Peyer's patch (tissue), 4 donors: ENCODE results near the gene BEGAIN. TPM values are rescaled to one million over a fixed set of nuclear protein-coding genes. Genes with fewer than 3 reads are reported as not detected.

ENCODE experiments used
- DNase-seq, 3 donors: peaks; one replicate each; pipeline ENCODE4 v3.0.0-alpha.2; 2017 to 2019
- H3K27ac ChIP-seq, 4 donors: fragments of 200-600 bp; sonication (generic); one replicate each; pipeline ENCODE4 v1.5.1; 2016 to 2019
- H3K27me3 ChIP-seq, 2 donors: fragments of 200-600 bp; sonication (generic); one replicate each; pipeline ENCODE4 v1.5.1; 2019
- H3K36me3 ChIP-seq, 3 donors: fragments of 200-600 bp; sonication (generic); one replicate each; pipeline ENCODE4 v1.5.1; 2016 to 2019
- H3K4me1 ChIP-seq, 4 donors: fragments of 200-600 bp; sonication (generic); one replicate each; pipeline ENCODE4 v1.5.1; 2016 to 2019
- H3K4me3 ChIP-seq, 4 donors: fragments of 200-600 bp; sonication (generic); 1 replicate in 3 of 4; 2 replicates in 1 of 4; pipeline ENCODE4 v1.5.1; 2016 to 2019; ENCODE audit warnings: mild to moderate bottlenecking in 1 of 4
- H3K9me3 ChIP-seq, 4 donors: fragments of 200-600 bp; sonication (generic); one replicate each; pipeline ENCODE4 v1.5.1; 2016 to 2019; ENCODE audit warnings: mild to moderate bottlenecking in 1 of 4
- CTCF ChIP-seq, 6 experiments: fragments of 450-650 bp in 4 of 6; fragments of 200-600 bp in 2 of 6; sonication (generic) in 1 of 6; IDR thresholded peaks; one replicate each; pipeline ENCODE4 v1.5.1; 2017 to 2019; ENCODE audit warnings: antibody characterized with exemption in 6 of 6, mild to moderate bottlenecking in 3 of 6, moderate library complexity in 1 of 6
- POLR2A ChIP-seq, 2 donors: fragments of 450-650 bp; IDR thresholded peaks; one replicate each; pipeline ENCODE4 v1.5.1; 2017; ENCODE audit warnings: antibody characterized with exemption in 2 of 2, mild to moderate bottlenecking in 2 of 2, moderate library complexity in 2 of 2
- total RNA-seq, 4 donors: library from RNA; depleted of rRNA; stranded (reverse); fragments of >200 nt; gene quantifications; one replicate each; pipeline ENCODE4 v1.1.0, GENCODE V29; 2016

BEGAIN gene
- total RNA-seq, 4 donors from 2014 or later: 1.6 to 31.8 (median 6.6) TPM; not detected in 1

- DNase-seq: peak in 2 of 3 donors; percentile 15 to 25
- H3K4me3 ChIP-seq: no peak overlapping the region
- no peaks in the 10 kb centered on the region for H3K9me3 ChIP-seq
- H3K36me3 ChIP-seq: no peaks in the 10 kb centered on the region
- no peaks in the 10 kb centered on the region for H3K27me3 ChIP-seq
- no peak for TF ChIP-seq CTCF (IDR thresholded peaks at IDR 0.05)
- TF ChIP-seq POLR2A (IDR thresholded peaks at IDR 0.05): no peak
- no peak overlapping the region for H3K27ac ChIP-seq
- peaks cover 0 to 7% (median 0%) of the 10 kb centered on the region in 4 donors for H3K4me1 ChIP-seq
Observed at GRCh38 chr14:100589760-100590469, 2.7 kb upstream of the BEGAIN start.

GRCh38 chr14:100589071-100589759, 2.0 kb upstream of the BEGAIN start:
- TF ChIP-seq CTCF (IDR thresholded peaks at IDR 0.05) (no peak), POLR2A (IDR thresholded peaks at IDR 0.05) (no peak)
- Histone ChIP-seq H3K36me3 (no peaks in the 10 kb centered on the region), H3K27me3 (no peaks in the 10 kb centered on the region), H3K27ac (no peak overlapping the region), H3K4me3 (no peak overlapping the region), H3K9me3 (no peaks in the 10 kb centered on the region), H3K4me1 (peaks cover 0 to 7% (median 0%) of the 10 kb centered on the region in 4 donors)
- peak in 1 of 3 donors; percentile 42 for DNase-seq

GRCh38 chr14:100588671-100589070, 1.5 kb upstream of the BEGAIN start:
- Histone ChIP-seq H3K36me3 (no peaks in the 10 kb centered on the region), H3K4me1 (peaks cover 0 to 7% (median 0%) of the 10 kb centered on the region in 4 donors), H3K27me3 (no peaks in the 10 kb centered on the region), H3K27ac (no peak overlapping the region), H3K9me3 (no peaks in the 10 kb centered on the region), H3K4me3 (no peak overlapping the region)
- TF ChIP-seq POLR2A (IDR thresholded peaks at IDR 0.05) (no peak), CTCF (IDR thresholded peaks at IDR 0.05) (no peak)
- DNase-seq: no peak

- H3K27me3 ChIP-seq: no peaks in the 10 kb centered on the region
- peaks cover 0 to 7% (median 0%) of the 10 kb centered on the region in 4 donors for H3K4me1 ChIP-seq
- no peaks in the 10 kb centered on the region for H3K9me3 ChIP-seq
- H3K4me3 ChIP-seq: no peak overlapping the region
- TF ChIP-seq CTCF (IDR thresholded peaks at IDR 0.05) (no peak), POLR2A (IDR thresholded peaks at IDR 0.05) (no peak)
- DNase-seq: peak in 1 of 3 donors; percentile 45
- H3K27ac ChIP-seq: no peak overlapping the region
- no peaks in the 10 kb centered on the region for H3K36me3 ChIP-seq
Observed at GRCh38 chr14:100587763-100588411, 670 bp upstream of the BEGAIN start.

- H3K4me1 ChIP-seq: peaks cover 0 to 7% (median 0%) of the 10 kb centered on the region in 4 donors
- no peaks in the 10 kb centered on the region for H3K36me3 ChIP-seq
- H3K4me3 ChIP-seq: peak overlapping the region; percentile 24 to 61 (median 46)
- H3K27me3 ChIP-seq: no peaks in the 10 kb centered on the region
- no peaks in the 10 kb centered on the region for H3K9me3 ChIP-seq
- peak in 1 of 3 donors; percentile 44 for DNase-seq
- H3K27ac ChIP-seq: no peak overlapping the region
- TF ChIP-seq POLR2A (IDR thresholded peaks at IDR 0.05) (no peak), CTCF (IDR thresholded peaks at IDR 0.05) (no peak)
Observed at GRCh38 chr14:100586403-100587085, 673 bp downstream of the BEGAIN start.
